ENCODE data around the gene SYNJ2.

The SYNJ2 gene

DNA sequence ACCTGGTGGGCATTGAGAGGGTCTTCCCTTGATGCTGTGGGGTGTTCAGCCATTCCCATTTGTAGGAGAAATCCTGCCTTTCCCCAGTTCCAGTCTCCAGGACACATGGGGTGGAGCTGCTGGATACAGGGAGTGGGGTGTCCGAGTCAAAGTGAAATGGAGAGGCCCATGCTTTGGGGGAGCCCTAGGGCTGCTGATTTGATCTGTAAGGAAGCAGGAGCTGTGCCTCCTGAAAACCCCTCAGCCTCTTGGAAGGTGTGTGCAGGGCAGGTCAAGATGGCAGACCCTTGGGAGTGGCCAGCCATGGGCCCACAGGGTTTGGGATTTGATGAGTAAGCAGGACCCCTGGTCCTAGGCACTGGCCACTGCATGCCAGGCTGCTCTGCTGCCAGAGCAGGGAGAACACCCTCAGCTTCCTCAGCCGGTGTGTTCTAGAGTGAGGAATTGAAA is 104.4 kb downstream of the SYNJ2 start:
- DNase-seq, result no peak

DNA sequence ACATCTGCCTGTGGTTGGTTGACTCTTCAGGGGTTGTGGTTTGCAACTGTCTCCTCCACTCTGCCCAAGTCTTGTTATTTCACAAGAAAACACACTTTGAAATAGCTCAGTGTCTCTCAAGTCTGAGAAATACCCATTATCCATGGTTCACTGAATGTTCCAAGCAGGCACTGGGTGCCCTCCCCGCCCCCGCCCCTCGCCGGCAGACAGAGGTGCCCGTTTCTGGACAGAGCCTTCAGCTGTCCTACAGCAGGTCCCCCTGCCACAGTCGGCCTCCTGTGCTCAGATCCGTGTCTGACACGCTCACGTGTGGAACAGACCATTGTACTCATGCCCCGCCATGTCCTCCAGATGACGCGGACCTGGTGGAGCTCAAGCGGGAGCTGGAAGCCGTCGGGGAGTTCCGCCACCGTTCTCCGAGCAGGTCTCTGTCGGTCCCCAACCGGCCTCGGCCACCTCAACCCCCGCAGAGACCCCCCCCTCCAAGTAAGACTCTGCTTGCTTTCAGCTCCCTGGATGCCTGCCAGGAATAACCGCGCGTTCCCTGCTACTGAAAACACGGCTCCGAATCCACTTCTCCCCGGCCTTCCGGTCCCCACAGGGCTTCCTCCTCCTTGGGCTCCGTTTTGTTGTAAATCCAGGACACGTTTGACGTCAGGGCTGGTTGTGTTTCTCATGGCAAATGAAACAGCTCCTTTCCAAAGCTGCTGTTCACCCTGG is 105.0 kb downstream of the SYNJ2 start:
- DNase-seq, result peak; percentile 48

DNA sequence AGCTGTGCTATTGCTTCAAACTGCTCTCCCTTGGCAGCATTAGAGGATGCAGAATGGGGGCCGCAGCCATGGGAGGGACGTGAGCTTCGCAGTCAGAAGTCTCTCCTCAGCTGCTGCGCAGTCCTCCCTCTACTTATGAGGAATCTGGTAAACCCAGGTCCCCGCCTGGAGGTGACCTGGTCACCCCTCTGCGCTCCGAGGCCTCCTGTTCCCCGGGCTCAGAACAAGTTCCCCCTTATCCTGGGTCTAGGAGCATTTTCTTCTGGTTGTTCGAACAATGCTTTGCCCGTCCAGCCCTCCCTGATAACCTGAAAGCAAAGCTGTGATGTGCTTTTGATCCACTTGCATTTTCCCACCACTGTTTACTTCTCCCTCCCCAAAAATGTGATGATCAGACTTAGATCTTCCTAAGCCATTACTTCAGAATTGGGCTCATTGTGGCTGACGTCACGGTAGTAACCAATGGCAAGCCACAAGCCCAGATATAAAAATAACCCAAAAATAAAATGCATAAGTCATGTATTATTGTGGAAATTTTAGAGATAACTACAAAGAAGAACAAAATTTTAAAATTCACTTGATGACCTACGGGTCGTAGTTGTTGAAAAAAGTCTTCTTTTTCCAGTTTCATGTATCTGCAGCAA is 105.7 kb downstream of the SYNJ2 start:
- no peak for DNase-seq

DNA sequence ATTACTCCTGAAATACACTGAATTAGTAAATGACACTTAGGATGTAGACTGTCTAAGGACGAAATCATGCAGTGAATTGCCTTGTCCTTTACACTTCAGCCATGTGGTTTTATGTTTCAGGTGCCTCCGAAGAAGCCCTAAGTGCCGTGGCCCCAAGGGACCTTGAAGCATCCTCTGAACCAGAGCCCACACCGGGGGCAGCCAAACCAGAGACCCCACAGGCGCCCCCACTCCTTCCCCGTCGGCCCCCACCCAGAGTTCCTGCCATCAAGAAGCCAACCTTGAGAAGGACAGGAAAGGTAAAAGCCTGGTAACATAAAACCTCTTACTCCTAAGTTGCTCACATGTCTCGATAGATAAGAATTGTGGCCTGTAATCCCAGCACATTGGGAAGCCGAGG is 111.1 kb downstream of the SYNJ2 start:
- DNase-seq, result no peak

DNA sequence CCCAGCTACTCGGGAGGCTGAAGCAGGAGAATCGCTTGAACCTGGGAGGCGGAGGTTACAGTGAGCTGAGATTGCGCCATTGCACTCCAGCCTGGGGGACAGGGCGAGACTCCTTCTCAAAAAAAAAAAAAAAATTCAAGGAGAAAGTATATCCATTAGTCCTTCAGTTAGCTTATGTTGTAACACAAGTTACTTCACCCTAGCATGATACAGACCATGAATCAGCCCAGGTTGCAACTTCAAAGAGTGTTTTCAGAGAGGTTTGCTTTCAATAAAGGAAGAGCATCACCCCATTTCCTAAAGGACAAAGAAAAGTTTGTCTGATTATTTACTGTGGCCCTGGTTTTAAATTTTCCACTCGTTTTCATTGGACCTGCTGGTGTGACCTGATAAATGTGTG is 113.4 kb downstream of the SYNJ2 start:
- no peak for DNase-seq

DNA sequence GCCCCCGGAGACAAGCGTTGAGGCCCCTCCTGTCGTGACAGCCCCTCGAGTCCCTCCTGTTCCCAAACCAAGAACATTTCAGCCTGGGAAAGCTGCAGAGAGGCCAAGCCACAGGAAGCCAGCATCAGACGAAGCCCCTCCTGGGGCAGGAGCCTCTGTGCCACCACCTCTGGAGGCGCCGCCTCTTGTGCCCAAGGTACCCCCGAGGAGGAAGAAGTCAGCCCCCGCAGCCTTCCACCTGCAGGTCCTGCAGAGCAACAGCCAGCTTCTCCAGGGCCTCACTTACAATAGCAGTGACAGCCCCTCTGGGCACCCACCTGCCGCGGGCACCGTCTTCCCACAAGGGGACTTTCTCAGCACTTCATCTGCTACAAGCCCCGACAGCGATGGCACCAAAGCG is 114.0 kb downstream of the SYNJ2 start:
- DNase-seq, result no peak

DNA sequence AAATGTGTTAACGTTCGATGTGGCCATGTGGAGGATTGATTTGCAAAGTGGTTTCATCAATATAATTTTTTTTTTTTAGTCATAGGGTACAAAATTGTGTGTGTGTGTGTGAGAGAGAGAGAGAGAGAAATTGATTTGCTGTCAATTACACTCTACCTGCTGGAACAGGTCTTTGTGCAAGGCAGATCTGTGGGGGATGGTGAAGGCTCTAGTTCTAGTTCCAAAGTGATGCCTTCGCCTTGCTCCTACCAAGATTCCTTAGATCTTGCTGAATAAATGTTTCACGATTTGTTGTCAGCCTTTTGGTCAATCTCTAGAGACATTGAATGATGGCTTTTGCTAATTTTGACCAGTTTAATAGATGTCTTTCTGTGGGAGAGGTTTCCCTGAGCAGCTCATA is 121.6 kb downstream of the SYNJ2 start:
- DNase-seq, result no peak

DNA sequence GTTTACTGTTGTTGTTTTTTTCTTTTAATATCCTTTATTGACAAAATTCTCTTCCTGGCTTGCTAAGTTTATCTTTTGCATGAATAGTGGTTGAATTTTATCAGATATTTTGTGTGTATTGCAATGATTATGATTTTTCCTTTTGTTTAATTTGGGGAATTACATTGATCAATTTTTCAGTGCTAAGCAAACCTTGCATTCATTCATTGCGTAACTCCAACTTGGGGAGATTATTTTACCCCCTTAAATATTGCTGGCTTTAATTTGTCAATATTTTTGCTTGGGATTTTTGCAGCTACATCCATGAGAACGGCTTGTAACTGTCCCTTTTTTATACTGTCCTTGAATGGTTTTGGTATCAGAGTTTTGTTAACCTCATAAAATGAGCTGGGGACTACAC is 123.0 kb downstream of the SYNJ2 start:
- DNase-seq, result no peak

DNA sequence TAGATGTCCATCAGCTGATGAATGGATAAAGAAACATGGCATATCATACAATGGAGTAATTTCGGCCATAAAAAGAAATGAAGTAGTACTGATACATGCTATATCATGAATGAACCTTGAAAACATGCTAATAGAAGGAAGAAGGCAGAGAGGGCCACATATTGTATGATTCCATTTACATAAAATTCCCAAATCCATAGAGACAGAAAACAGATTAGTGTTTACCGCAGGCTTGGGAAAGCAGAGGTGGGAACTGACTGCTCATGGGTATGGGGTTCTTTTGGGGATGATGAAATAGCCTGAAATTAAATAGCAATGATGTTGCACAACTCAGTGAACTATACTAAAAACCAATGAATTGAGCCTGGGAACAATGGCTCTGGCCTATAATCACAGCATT is 128.1 kb downstream of the SYNJ2 start:
- DNase-seq, result peak; percentile 13

DNA sequence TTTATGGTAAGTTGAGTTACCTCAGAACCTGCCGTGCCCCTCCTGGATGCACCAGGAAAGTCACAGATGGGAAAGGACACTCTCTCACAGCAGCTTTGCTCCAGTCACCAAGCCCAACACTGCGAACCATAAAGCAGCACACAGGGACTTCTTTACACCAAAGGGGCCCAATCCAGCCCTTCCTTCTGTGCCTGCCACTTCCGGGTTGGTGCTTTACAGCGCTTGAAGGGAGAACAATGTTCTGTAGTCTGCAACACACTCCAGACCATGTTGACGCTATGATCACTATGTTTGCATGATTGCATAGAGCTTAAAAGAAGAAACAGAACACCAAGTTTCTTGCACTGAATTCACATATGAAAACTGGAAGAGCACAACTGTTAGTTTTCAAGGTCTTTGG is 129.3 kb downstream of the SYNJ2 start:
- no peak for DNase-seq

DNA sequence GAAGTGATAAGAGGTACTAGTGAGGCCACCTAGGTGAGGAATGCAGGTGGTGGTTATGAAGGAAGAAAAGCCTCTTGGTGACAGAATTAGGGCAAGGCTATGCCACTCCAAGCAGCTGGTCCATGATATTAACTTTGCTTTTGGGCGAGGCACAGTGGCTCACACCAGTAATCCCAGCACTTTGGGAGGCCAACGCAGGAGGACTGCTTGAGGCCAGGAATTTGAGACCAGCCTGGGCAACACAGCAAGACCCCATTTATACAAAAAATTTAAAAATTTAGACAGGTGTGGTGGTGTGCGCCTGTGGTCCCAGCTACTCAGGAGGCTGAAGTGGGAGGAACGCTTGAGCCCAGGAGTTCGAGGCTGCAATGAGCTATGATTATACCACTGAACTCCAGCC is 130.3 kb downstream of the SYNJ2 start:
- no peak for DNase-seq

DNA sequence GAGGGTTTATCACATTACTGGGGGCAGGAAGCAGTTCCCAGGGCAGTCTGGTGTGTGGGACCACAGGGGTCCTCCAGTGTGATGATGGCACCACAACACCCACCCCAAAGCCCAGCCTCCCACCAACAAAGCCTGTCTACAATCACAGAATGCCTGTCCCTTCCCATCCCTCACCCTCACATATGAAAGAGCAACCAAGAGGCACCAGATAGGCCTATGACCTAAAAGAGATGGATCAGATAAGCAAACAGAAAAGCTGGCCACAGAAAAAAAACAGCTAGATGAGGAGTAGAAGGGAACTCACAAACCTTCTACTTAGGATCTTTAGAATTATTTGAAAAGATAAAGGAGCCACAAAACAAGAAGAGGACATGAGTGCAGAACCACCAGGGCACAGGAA is 132.1 kb downstream of the SYNJ2 start:
- no peak for DNase-seq

DNA sequence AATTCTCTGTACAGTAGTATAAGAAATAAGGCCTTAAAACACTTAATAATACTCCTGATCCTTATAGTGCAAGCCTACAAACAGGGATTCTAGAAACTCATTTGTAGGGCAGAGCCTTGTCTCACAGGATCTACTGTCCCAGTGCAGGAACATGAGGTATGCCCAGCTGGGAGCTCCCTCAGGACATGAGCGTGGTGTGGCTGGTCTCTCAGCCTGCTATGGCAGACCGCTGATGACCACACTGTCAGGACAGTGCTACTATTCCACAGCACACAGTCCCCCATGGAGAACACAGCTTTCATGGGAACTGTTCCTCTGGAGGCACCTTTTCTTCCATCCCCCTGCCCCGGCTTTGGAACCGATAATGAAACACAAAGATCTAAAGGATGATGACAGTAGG is 133.4 kb downstream of the SYNJ2 start:
- no peak for DNase-seq

DNA sequence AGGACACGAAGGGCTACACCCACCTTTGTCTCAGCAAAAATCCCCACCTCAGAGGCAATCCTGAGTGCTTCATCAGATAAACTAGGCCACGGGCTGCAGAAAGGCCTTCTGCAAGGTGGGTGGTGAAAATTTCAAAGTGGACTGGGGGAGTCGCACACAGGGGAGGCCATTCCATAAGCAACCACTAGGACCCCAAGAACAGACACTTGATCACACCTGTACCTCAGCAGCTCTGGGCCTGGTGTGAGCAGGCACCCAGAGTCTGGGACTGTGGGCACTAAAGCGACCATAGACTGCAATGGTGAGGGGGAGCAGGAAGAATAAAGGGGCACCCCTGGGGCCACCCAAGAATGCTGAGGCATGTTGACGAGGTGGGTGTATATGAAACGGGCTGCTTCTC is 133.8 kb downstream of the SYNJ2 start:
- DNase-seq, result no peak

DNA sequence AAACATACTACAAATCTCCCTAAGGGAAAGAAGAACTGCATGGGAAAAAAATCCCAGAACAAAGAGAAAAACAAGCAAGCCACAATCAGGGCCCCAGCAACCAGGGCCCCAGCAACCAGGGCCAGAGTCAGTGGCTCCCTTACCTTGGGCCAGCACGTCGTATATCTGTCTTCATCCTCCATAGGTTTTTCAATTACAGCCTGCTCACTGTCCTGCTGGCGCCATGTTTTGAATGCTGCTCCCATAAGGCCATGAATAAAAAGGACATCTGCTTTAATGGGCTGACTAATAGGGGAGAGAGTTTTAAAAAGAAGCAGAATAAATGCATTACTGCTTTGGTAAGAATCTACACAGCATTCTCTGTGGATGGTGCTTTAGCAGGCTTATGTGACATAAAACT is 137.2 kb downstream of the SYNJ2 start:
- DNase-seq, result no peak

DNA sequence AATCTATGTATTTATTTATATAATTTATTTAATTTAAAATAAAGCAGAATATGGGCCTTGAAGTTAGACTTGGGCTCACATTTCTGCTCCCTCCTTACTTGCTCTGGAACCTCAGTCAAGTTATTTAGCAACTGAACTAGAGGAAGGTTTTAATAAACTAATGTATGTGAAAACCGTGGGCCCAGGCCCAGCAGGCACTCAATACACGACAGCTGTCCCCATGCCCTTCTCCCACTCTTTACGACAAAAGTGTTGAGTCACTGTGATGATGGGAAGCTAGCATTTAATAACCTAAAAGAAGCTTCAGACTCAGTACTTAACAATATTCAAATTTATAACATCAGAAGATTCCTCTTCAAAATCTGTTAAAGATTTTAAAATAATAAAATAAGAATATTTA is 139.7 kb downstream of the SYNJ2 start:
- no peak for DNase-seq

DNA sequence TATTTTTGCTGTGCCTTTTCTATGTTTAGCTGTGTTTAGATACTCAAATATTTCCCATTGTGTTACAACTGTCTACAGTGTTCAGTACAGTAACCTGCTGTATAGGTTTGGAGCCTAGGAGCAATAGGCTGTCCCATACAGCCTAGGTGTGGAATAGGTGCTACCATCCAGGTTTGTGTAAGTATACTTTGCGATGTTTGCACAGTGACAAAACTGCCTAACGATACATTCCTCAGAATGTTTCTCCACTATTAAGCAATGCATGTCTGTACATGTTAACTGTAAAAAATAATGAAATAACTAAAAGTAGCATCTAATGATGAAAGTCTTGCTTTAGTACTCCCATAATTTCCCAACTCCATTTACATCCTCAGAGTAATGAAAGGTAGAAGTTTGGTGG is 140.4 kb downstream of the SYNJ2 start:
- no peak for DNase-seq

DNA sequence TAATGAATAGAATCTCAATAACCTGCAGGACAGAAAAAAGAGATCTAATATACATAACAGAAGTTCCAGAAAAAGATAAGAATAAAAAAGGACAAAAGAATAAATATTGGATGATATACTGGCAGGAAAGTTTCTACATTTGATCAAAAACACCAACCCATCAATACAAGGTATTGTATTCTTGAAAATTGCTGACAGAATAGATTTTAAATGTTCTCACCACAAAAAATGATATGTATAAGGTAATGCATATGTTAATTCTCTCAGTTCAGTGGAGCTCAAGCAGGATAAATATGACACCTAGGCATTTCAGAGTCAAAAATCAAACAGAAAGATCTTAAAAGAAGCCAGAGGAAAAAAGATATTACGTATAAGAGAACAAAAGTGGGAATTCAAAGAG is 142.6 kb downstream of the SYNJ2 start:
- DNase-seq, result no peak

DNA sequence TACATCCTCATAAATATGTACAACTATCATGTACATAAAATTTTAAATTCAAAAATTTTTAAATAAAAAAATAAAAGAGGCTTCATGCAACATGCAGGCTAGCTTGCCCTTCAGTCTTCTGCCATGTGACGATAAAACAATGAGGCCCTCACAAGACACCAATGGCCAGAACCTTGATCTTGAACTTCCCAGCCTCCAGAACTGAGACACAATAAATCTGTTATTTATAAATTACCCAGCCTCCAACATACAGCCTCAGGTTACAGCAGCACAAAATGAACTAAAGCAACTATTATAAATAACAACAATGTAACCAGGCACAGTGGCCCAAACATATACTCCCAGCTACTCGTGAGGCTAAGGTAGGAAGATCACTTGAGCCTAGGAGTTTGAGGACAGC is 143.6 kb downstream of the SYNJ2 start:
- DNase-seq, result no peak

DNA sequence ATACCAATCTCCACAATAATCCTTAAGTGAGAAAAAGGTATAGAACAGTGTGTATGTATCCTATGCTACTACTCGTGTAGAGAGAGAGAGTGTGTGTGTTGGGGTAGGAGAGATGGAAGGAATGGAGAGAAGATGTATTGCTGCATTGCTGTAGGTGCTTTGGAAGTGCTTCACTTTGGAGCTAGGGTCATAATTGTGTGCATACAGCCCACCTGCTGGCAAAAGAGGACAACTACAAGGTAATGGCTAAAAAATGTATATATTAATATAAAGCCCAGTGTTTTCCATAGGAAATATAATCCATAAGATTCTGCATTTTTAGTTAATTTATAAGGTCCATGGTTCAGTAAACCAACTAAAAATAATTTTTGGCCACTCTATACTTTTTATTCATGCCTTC is 150.3 kb downstream of the SYNJ2 start:
- peak; percentile 52 for DNase-seq

DNA sequence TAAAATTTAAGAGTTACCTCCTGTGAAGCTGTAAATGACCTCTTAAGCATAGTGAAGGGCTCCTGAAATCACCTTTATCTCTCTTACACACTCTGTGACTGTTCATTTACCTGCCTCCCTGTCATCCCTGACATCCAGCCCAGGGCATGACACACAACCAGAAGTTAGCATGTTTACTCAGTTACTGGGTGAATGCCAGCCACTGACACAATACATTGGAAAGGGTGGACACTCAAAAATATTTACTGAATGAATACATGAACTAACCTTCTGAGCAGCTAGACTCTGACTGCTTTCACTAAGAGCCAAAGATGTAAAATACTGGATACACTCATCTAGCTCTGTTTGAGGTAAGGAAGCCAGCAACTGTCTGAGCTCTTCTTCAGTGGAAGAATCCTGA is 161.1 kb downstream of the SYNJ2 start:
- peak; percentile 71 for DNase-seq

DNA sequence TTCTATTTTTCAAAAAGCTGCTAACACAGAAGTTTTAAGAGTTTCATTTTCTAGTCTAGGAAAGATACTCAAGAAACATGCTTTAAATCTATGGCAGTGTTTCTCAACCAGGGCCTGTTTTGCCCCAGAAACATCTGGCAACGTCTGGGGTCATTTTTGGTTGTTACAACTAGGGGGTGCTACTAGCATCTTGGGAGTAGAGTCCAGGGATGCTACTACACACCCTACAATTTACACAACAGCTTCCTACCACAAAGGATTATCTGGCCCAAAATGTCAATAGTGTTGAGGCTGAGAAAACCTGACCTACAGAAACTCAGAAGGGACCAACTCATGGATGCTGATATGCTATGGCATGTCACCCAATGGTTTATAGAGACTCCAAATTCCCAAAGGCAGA is 162.0 kb downstream of the SYNJ2 start:
- DNase-seq, result peak; percentile 15
